Ishikawa (cell line): ENCODE measurements around the gene HIF1A.

ENCODE experiments used
- CEBPB ChIP-seq: IDR thresholded peaks from 2 replicates; pipeline ENCODE4 v1.6.1; 2012
- EGR1 ChIP-seq: IDR thresholded peaks from 2 replicates; pipeline ENCODE4 v1.6.1; 2012
- EP300 ChIP-seq: IDR thresholded peaks from 2 replicates; pipeline ENCODE4 v1.6.1; 2012; ENCODE audit warnings: borderline replicate concordance
- RAD21 ChIP-seq: IDR thresholded peaks from 2 replicates; pipeline ENCODE4 v1.6.1; 2012; ENCODE audit warnings: low read depth
- TAF1 ChIP-seq: IDR thresholded peaks from 2 replicates; pipeline ENCODE4 v1.6.1; 2012; ENCODE audit warnings: low read depth, mild to moderate bottlenecking
- TCF12 ChIP-seq: IDR thresholded peaks from 2 replicates; pipeline ENCODE4 v1.6.1; 2012; ENCODE audit warnings: low read depth
- YY1 ChIP-seq: IDR thresholded peaks from 2 replicates; pipeline ENCODE4 v1.6.1; 2012; ENCODE audit warnings: low read depth
- ZBTB7A ChIP-seq: IDR thresholded peaks from 2 replicates; pipeline ENCODE4 v1.6.1; 2012; ENCODE audit warnings: low read depth
- TF ChIP-seq, protein P1 (sequence below): IDR thresholded peaks from 2 replicates; pipeline ENCODE4 v1.6.1; 2012; ENCODE audit warnings: low read depth, mild to moderate bottlenecking
- TF ChIP-seq, protein P2 (sequence below): IDR thresholded peaks from 2 replicates; pipeline ENCODE4 v1.6.1; 2012
- TF ChIP-seq, protein P3 (sequence below): IDR thresholded peaks from 2 replicates; pipeline ENCODE4 v1.6.1; 2012

DNA sequence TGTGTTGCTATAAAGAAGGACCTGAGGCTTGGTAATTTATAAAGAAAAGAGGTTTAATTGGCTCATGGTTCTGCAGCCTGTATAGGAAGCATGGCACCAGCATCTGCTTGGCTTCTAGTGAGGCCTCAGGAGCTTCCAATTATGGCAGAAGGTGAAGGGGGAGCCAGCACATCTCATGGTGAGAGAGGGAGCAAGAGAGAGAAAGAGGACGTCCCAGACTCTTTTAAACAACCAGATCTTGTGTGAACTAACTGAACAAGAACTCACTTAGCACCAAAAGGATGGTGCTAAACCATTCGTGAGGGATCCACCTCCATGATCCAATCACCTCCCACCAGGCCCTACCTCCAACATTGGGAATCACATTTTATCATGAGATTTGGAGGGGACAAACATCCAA is 60.8 kb downstream of the HIF1A start:
- TF ChIP-seq RAD21 (no peak), ZBTB7A (no peak), CEBPB (no peak), YY1 (no peak), EP300 (no peak), TAF1 (no peak), TCF12 (no peak), EGR1 (no peak)
- TF ChIP-seq, protein P1, sequence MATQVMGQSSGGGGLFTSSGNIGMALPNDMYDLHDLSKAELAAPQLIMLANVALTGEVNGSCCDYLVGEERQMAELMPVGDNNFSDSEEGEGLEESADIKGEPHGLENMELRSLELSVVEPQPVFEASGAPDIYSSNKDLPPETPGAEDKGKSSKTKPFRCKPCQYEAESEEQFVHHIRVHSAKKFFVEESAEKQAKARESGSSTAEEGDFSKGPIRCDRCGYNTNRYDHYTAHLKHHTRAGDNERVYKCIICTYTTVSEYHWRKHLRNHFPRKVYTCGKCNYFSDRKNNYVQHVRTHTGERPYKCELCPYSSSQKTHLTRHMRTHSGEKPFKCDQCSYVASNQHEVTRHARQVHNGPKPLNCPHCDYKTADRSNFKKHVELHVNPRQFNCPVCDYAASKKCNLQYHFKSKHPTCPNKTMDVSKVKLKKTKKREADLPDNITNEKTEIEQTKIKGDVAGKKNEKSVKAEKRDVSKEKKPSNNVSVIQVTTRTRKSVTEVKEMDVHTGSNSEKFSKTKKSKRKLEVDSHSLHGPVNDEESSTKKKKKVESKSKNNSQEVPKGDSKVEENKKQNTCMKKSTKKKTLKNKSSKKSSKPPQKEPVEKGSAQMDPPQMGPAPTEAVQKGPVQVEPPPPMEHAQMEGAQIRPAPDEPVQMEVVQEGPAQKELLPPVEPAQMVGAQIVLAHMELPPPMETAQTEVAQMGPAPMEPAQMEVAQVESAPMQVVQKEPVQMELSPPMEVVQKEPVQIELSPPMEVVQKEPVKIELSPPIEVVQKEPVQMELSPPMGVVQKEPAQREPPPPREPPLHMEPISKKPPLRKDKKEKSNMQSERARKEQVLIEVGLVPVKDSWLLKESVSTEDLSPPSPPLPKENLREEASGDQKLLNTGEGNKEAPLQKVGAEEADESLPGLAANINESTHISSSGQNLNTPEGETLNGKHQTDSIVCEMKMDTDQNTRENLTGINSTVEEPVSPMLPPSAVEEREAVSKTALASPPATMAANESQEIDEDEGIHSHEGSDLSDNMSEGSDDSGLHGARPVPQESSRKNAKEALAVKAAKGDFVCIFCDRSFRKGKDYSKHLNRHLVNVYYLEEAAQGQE = no peak
- TF ChIP-seq, protein P2, sequence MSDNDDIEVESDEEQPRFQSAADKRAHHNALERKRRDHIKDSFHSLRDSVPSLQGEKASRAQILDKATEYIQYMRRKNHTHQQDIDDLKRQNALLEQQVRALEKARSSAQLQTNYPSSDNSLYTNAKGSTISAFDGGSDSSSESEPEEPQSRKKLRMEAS = no peak
- TF ChIP-seq, protein P3, sequence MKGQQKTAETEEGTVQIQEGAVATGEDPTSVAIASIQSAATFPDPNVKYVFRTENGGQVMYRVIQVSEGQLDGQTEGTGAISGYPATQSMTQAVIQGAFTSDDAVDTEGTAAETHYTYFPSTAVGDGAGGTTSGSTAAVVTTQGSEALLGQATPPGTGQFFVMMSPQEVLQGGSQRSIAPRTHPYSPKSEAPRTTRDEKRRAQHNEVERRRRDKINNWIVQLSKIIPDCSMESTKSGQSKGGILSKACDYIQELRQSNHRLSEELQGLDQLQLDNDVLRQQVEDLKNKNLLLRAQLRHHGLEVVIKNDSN = no peak
